Testis (tissue), 3 donors: ENCODE results near the gene U2AF2. TPM values are rescaled to one million over a fixed set of nuclear protein-coding genes. Genes with fewer than 3 reads are reported as not detected.

ENCODE experiments used
- DNase-seq: peaks from one replicate; pipeline ENCODE4 v3.0.0-alpha.2; 2019
- H3K27ac ChIP-seq, 2 donors: fragments of 200-600 bp; sonication (generic); one replicate each; pipeline ENCODE4 v1.5.1; 2019
- H3K27me3 ChIP-seq: fragments of 200-600 bp; sonication (generic); one replicate; pipeline ENCODE4 v1.5.1; 2019
- H3K36me3 ChIP-seq: fragments of 200-600 bp; sonication (generic); one replicate; pipeline ENCODE4 v1.5.1; 2017; ENCODE audit warnings: low read depth; ENCODE audit errors: missing control alignments
- H3K4me1 ChIP-seq: fragments of 200-600 bp; sonication (generic); one replicate; pipeline ENCODE4 v1.5.1; 2019
- H3K4me3 ChIP-seq, 2 donors: fragments of 200-600 bp; sonication (generic); one replicate each; pipeline ENCODE4 v1.5.1; 2017 to 2019
- H3K9me3 ChIP-seq: fragments of 200-600 bp; sonication (generic); one replicate; pipeline ENCODE4 v1.5.1; 2017
- POLR2A ChIP-seq: fragments of 450-650 bp; IDR thresholded peaks from one replicate; pipeline ENCODE4 v1.6.1; 2017; ENCODE audit warnings: antibody characterized with exemption, mild to moderate bottlenecking, moderate library complexity
- WGBS, 2 donors: methylation state at CpG; one replicate each; pipeline ENCODE4 v1.1.5; 2018; 5-methylcytosine and 5-hydroxymethylcytosine counted together
- intact Hi-C: fragments of 100-400 bp; cut with DNase I; formaldehyde crosslinking; loops from one replicate; pipeline ENCODE4 v1.15.1; 2023; ENCODE audit warnings: low total_unique reads
- polyA plus RNA-seq: library from polyadenylated mRNA; stranded (reverse); fragments of 350-450 nt; fragmentation: Illumina TruSeq; extraction: RNeasy Lipid Tissue Mini Kit (QIAGEN cat#74804); gene quantifications from one replicate; pipeline ENCODE4 v1.2.3, GENCODE V29; 2014; ENCODE audit warnings: low read depth, low replicate concordance; ENCODE audit not compliant: insufficient read depth
- total RNA-seq, 2 donors: library from RNA; depleted of rRNA; stranded (reverse); fragments of >200 nt; gene quantifications; one replicate each; pipeline ENCODE4 v1.2.3, GENCODE V29; 2016
- TF ChIP-seq, protein P1 (sequence below), 3 experiments: fragments of 450-650 bp in 2 of 3; fragments of 200-600 bp in 1 of 3; sonication (generic) in 1 of 3; IDR thresholded peaks; one replicate each; pipeline ENCODE4 v1.5.1; 2016 to 2019; ENCODE audit warnings: antibody characterized with exemption in 3 of 3, mild to moderate bottlenecking in 2 of 3, moderate library complexity in 1 of 3

The U2AF2 gene
- total and polyA plus RNA-seq, 3 donors from 2014 or later, result 163 to 281 (median 264) TPM

DNA sequence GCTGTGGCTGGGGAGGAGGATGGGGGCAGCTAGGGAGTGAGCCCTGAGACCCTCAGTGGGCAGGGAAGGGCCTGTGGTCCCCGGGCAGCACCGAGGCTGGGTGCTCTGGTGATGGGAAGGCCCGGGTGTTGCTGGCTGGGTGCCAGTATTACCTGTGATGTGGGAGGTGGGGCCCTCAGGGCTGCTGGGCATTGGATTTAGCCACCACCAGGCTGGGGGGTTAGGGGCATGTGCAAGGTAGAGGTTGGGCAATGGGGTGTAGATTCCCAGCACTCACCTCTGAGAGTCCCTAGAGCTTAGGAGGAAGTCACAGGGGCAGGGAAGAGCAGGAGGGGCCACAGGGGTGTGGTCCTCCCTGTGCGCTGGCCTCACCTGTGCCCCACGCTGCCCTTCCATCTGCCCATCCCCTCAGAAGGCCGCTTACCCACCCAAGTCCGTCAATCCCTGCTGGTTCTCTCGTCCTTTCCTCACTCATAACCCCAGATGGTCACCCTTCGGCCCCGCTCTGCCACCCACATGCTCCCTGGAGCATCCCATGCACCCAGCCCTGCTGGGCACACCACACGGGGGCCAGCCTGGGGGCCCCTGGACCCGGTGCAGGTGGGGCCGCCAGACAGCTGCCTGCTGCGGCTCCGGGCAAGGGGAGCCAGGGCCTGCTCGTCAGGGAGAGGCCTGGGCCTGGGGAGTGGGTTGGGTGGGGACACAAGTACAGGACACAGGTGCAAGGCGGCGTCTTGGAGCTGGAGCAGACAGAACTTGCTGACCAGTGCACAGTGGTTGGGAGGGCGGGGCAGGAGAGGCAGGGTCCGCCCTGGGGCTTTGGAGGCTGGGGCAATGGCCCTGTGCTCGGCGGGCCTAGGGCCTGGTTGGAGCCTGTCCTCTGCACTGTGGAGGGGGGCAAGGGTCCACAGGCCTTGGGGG, 32.7 kb downstream of the U2AF2 start:
- no peaks in the 10 kb centered on the region for H3K27me3 ChIP-seq
- 89 to 90% methylated on average over 10 to 22 of the region's 22 CpGs for WGBS, 2 donors
- H3K9me3 ChIP-seq, result no peaks in the 10 kb centered on the region
- intact Hi-C loops, result no loop called here
- peaks cover 34% of the 10 kb centered on the region for H3K4me1 ChIP-seq
- H3K27ac ChIP-seq, result peak overlapping the region in 1 of 2 donors; percentile 13
- TF ChIP-seq POLR2A, result no peak
- TF ChIP-seq, protein P1, sequence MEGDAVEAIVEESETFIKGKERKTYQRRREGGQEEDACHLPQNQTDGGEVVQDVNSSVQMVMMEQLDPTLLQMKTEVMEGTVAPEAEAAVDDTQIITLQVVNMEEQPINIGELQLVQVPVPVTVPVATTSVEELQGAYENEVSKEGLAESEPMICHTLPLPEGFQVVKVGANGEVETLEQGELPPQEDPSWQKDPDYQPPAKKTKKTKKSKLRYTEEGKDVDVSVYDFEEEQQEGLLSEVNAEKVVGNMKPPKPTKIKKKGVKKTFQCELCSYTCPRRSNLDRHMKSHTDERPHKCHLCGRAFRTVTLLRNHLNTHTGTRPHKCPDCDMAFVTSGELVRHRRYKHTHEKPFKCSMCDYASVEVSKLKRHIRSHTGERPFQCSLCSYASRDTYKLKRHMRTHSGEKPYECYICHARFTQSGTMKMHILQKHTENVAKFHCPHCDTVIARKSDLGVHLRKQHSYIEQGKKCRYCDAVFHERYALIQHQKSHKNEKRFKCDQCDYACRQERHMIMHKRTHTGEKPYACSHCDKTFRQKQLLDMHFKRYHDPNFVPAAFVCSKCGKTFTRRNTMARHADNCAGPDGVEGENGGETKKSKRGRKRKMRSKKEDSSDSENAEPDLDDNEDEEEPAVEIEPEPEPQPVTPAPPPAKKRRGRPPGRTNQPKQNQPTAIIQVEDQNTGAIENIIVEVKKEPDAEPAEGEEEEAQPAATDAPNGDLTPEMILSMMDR (IDR thresholded peaks at IDR 0.05), result no peak
- H3K36me3 ChIP-seq, result no peaks in the 10 kb centered on the region
- H3K4me3 ChIP-seq, result no peak overlapping the region
- DNase-seq, result no peak

GRCh38 chr19:55688422-55689218, 33.8 kb downstream of the U2AF2 start:
- WGBS, 2 donors, result 55 to 66% methylated on average over 11 to 27 of the region's 27 CpGs
- intact Hi-C loops, result no loop called here
- H3K36me3 ChIP-seq, result no peaks in the 10 kb centered on the region
- no peak overlapping the region for H3K4me3 ChIP-seq
- TF ChIP-seq, protein P1 (IDR thresholded peaks at IDR 0.05), result no peak
- no peak for TF ChIP-seq POLR2A
- peak overlapping the region; percentile 13 to 56 for H3K27ac ChIP-seq
- peak; percentile 90 for DNase-seq
- H3K27me3 ChIP-seq, result no peaks in the 10 kb centered on the region
- H3K9me3 ChIP-seq, result no peaks in the 10 kb centered on the region
- peaks cover 34% of the 10 kb centered on the region for H3K4me1 ChIP-seq

DNA sequence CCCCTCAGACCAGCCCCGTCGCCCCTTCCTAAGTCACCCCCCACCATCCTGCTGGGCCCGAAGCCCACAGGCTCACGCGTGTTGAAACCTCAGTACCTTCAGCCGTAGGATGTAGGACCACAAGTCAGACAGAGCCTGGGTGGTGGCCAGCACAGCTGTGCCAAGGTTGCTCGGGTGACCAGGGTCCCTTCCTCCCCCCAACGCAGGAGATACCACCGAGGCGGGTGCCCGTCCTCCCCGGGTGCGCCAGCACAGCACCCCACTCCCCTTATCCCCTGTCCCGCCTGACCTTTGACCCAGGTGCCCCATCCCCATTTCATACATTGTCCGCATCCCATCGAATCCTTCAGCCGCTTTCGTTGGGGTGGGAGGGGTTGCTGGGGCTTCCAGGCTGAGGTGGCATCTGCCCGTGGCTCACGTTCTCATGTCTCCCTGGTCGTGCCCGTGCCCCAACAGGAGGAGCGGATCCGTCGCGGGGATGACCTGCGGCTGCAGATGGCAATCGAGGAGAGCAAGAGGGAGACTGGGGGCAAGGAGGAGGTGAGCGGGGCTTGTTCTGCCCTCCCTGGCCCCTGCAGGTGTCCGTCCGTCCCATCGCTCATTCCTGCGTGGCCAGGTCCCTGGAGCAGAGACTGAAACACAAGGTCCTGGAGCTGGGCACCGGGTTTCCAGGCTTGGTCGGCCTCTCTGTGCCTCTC, 34.7 kb downstream of the U2AF2 start:
- H3K36me3 ChIP-seq, result no peaks in the 10 kb centered on the region

GRCh38 chr19:55690109-55690768, 35.4 kb downstream of the U2AF2 start:
- H3K4me3 ChIP-seq, result no peak overlapping the region
- H3K27ac ChIP-seq, result no peak overlapping the region
- WGBS, 2 donors, result 91 to 92% methylated on average over 15 to 24 of the region's 25 CpGs
- intact Hi-C loops, result no loop called here
- TF ChIP-seq, protein P1 (IDR thresholded peaks at IDR 0.05), result no peak
- no peak for TF ChIP-seq POLR2A
- no peaks in the 10 kb centered on the region for H3K27me3 ChIP-seq
- no peak for DNase-seq
- no peaks in the 10 kb centered on the region for H3K36me3 ChIP-seq
- H3K9me3 ChIP-seq, result no peaks in the 10 kb centered on the region
- H3K4me1 ChIP-seq, result peaks cover 27% of the 10 kb centered on the region

More for the DNA sequence above, 34.7 kb downstream of the U2AF2 start:
- Histone ChIP-seq H3K4me3 (no peak overlapping the region), H3K27ac (peak overlapping the region; percentile 10 to 56), H3K4me1 (peaks cover 27% of the 10 kb centered on the region), H3K27me3 (no peaks in the 10 kb centered on the region), H3K9me3 (no peaks in the 10 kb centered on the region)
- TF ChIP-seq, protein P1 (IDR thresholded peaks at IDR 0.05), result no peak
- no peak for TF ChIP-seq POLR2A
- intact Hi-C loops, result no loop called here
- WGBS, 2 donors, result 84 to 85% methylated on average over 32 to 35 of the region's 35 CpGs
- no peak for DNase-seq
